Glutamatergic neuron (in vitro differentiated cells): ENCODE data around the gene SSR1. TPM values are rescaled to one million over a fixed set of nuclear protein-coding genes. Genes with fewer than 3 reads are reported as not detected.
"Not testable (repeated sequence)": the region's sequence is repeated elsewhere in the genome, so short reads cannot be mapped to it uniquely, and the experiment has no call there.

ENCODE experiments used
- DNase-seq: peaks from one replicate; pipeline ENCODE4 v3.0.0; 2022
- H3K27ac Mint-ChIP-seq: one replicate; pipeline ENCODE4 v1.8.0; 2020; ENCODE audit warnings: mild to moderate bottlenecking, mixed read lengths, inconsistent platforms; ENCODE audit not compliant: unreplicated experiment
- H3K27me3 Mint-ChIP-seq: one replicate; pipeline ENCODE4 v1.8.0; 2020; ENCODE audit warnings: mild to moderate bottlenecking, moderate library complexity, mixed read lengths, inconsistent platforms; ENCODE audit not compliant: unreplicated experiment
- H3K36me3 Mint-ChIP-seq: one replicate; pipeline ENCODE4 v1.8.0; 2020; ENCODE audit warnings: mild to moderate bottlenecking, mixed read lengths, inconsistent platforms; ENCODE audit not compliant: unreplicated experiment
- H3K4me1 Mint-ChIP-seq: one replicate; pipeline ENCODE4 v1.8.0; 2020; ENCODE audit warnings: mild to moderate bottlenecking, low read depth, mixed read lengths, inconsistent platforms; ENCODE audit not compliant: unreplicated experiment
- H3K4me3 Mint-ChIP-seq: one replicate; pipeline ENCODE4 v1.8.0; 2020; ENCODE audit warnings: mild to moderate bottlenecking, mixed read lengths, inconsistent platforms; ENCODE audit not compliant: unreplicated experiment
- H3K9me3 Mint-ChIP-seq: one replicate; pipeline ENCODE4 v1.8.0; 2020; ENCODE audit warnings: mild to moderate bottlenecking, moderate library complexity, mixed read lengths, inconsistent platforms; ENCODE audit not compliant: unreplicated experiment
- total RNA-seq: library from RNA; stranded (reverse); fragmentation: NEBNext Ultra II Directional; extraction: Animal tissue kit (Norgen Biotek cat#: 25700); gene quantifications from one replicate; pipeline ENCODE4 v1.2.1, GENCODE V29; 2021; ENCODE audit not compliant: unreplicated experiment
- TF ChIP-seq, protein P1 (sequence below): fragments of 200-600 bp; sonication (generic); IDR thresholded peaks from one replicate; pipeline ENCODE4 v1.5.0; 2021; ENCODE audit not compliant: partially characterized antibody, unreplicated experiment

SSR1 gene
- total RNA-seq, 1 donor from 2014 or later, result 113 TPM

- TF ChIP-seq, protein P1, sequence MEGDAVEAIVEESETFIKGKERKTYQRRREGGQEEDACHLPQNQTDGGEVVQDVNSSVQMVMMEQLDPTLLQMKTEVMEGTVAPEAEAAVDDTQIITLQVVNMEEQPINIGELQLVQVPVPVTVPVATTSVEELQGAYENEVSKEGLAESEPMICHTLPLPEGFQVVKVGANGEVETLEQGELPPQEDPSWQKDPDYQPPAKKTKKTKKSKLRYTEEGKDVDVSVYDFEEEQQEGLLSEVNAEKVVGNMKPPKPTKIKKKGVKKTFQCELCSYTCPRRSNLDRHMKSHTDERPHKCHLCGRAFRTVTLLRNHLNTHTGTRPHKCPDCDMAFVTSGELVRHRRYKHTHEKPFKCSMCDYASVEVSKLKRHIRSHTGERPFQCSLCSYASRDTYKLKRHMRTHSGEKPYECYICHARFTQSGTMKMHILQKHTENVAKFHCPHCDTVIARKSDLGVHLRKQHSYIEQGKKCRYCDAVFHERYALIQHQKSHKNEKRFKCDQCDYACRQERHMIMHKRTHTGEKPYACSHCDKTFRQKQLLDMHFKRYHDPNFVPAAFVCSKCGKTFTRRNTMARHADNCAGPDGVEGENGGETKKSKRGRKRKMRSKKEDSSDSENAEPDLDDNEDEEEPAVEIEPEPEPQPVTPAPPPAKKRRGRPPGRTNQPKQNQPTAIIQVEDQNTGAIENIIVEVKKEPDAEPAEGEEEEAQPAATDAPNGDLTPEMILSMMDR, result no peak
- H3K27me3 Mint-ChIP-seq, result no peaks in the 10 kb centered on the region
- H3K4me1 Mint-ChIP-seq, result peaks cover 4% of the 10 kb centered on the region
- DNase-seq, result no peak
- H3K27ac Mint-ChIP-seq, result no peak overlapping the region
- H3K4me3 Mint-ChIP-seq, result no peak overlapping the region
- peaks cover 4% of the 10 kb centered on the region for H3K36me3 Mint-ChIP-seq
- H3K9me3 Mint-ChIP-seq, result no peaks in the 10 kb centered on the region
Measured at GRCh38 chr6:7341989-7342742, 29.2 kb upstream of the SSR1 start.

GRCh38 chr6:7341271-7341670, 28.3 kb upstream of the SSR1 start:
- H3K36me3 Mint-ChIP-seq, result peaks cover 4% of the 10 kb centered on the region
- H3K4me1 Mint-ChIP-seq, result peaks cover 4% of the 10 kb centered on the region
- TF ChIP-seq, protein P1, result no peak
- DNase-seq, result no peak
- no peaks in the 10 kb centered on the region for H3K9me3 Mint-ChIP-seq
- no peak overlapping the region for H3K27ac Mint-ChIP-seq
- H3K27me3 Mint-ChIP-seq, result no peaks in the 10 kb centered on the region
- no peak overlapping the region for H3K4me3 Mint-ChIP-seq

- peak overlapping the region; percentile 6 for H3K27ac Mint-ChIP-seq
- not testable (repeated sequence) for H3K4me3 Mint-ChIP-seq, H3K36me3 Mint-ChIP-seq, H3K9me3 Mint-ChIP-seq, H3K4me1 Mint-ChIP-seq, H3K27me3 Mint-ChIP-seq
- TF ChIP-seq, protein P1, result peak; percentile 20
- peak; percentile 31 for DNase-seq
Measured at GRCh38 chr6:7339007-7339732, 26.2 kb upstream of the SSR1 start.

DNA sequence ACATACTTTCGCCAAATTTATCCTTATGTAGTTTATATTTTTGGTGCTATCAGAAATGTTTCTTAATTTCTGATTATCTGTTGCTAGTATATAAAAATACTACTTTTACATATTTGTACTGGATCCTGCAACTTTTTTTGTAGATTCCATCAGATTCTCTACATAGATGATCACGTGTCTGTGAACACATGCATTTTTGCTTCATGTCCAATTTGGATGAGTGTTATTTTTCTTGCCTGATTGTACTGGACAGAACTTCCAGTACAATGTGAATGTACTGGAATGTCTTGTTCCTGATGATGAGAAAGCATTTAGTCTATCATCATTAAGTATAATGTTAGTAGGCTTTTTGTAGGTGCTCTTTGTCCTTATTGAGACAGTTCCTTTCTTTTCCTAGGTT, 25.0 kb upstream of the SSR1 start:
- no peaks in the 10 kb centered on the region for H3K9me3 Mint-ChIP-seq
- TF ChIP-seq, protein P1, result no peak
- peaks cover 2% of the 10 kb centered on the region for H3K27me3 Mint-ChIP-seq
- peaks cover 4% of the 10 kb centered on the region for H3K4me1 Mint-ChIP-seq
- no peak overlapping the region for H3K27ac Mint-ChIP-seq
- DNase-seq, result no peak
- H3K4me3 Mint-ChIP-seq, result no peak overlapping the region
- peaks cover 4% of the 10 kb centered on the region for H3K36me3 Mint-ChIP-seq

- Mint-ChIP-seq H3K9me3 (peaks cover 3% of the 10 kb centered on the region), H3K27me3 (peaks cover 2% of the 10 kb centered on the region), H3K27ac (no peak overlapping the region), H3K36me3 (no peaks in the 10 kb centered on the region), H3K4me1 (peaks cover 5% of the 10 kb centered on the region), H3K4me3 (no peak overlapping the region)
- DNase-seq, result no peak
- TF ChIP-seq, protein P1, result no peak
Measured at GRCh38 chr6:7335519-7335918, 22.5 kb upstream of the SSR1 start.
